ENCODE data around the gene CNKSR3.

CNKSR3 gene

DNA sequence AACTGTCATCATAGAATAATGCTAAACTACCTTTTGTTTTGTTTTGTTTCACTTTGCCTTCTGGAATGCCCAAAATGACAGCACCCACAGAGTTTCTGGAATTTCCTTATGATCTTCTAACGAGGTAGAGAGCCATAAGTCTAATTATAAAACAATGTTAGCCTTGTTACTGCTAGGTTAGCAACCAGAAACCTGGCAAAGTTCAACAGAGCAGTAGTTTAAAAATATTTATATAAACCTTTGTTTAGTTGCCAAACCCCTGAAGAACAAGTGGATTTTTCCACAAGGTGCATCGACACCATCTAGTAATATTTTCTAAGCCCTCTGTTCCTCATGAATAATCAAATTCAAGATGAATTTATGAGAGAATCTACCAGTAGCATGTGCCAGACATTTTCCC lies 126.3 kb downstream of the CNKSR3 start:
- TF ChIP-seq POLR2A (IDR thresholded peaks at IDR 0.05; ENCODE audit: low read depth, low read length) (no peak), POLR2AphosphoS5 (IDR thresholded peaks at IDR 0.05; ENCODE audit: low read depth, low read length) (no peak), TAF1 (IDR thresholded peaks at IDR 0.05; ENCODE audit: borderline replicate concordance, low read depth, low read length) (no peak)
- no peak for FAIRE-seq

DNA sequence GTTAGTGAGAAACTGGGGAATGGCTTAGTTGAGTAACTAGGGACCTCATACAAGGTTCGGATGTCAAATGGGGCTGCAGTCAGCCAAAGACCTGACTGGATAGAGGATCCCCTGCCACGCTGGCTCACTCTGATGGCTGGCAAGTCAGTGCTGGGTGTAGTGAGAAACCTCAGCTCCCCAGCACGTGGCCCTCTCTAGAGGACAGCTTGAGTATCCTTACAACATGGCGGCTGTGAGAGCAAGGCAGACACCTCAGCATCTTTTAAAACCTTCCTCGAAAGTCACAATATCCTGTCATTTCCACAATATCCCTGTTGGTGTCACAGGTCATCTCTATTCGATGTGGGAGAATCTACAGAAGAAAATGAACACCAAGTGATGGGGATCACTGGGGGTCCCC lies 127.2 kb downstream of the CNKSR3 start:
- FAIRE-seq (no peak), DNase-seq (ENCODE audit: insufficient read length) (no peak)
- TF ChIP-seq POLR2A (IDR thresholded peaks at IDR 0.05; ENCODE audit: low read depth, low read length): no peak
- TF ChIP-seq POLR2AphosphoS5 (IDR thresholded peaks at IDR 0.05; ENCODE audit: low read depth, low read length): no peak

More for the DNA sequence above, 126.3 kb downstream of the CNKSR3 start:
- no peak for DNase-seq (ENCODE audit: insufficient read length)

DNA sequence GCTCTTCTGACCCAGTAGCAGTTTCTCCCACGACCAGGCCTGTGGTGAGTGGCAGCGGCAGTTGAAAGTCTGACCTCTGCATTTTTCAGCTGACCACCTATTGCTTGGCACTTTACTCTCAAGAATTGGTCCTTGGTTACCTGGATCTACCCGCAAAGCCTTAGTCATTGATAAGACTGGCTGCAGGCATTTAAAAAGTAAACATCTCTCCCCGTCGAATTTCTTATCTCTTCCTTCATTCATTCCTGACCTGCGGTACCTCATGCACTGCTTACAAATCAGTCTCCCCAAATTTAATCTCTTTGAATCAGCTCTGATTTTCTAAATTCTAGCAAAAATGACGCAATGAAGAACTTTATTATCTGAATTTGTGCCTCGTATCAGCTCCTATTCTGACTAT lies 127.7 kb downstream of the CNKSR3 start:
- no peak for DNase-seq (ENCODE audit: insufficient read length)
- no peak for TF ChIP-seq POLR2AphosphoS5 (IDR thresholded peaks at IDR 0.05; ENCODE audit: low read depth, low read length)
- no peak for TF ChIP-seq POLR2A (IDR thresholded peaks at IDR 0.05; ENCODE audit: low read depth, low read length)
- no peak for TF ChIP-seq TAF1 (IDR thresholded peaks at IDR 0.05; ENCODE audit: borderline replicate concordance, low read depth, low read length)
- FAIRE-seq: no peak

DNA sequence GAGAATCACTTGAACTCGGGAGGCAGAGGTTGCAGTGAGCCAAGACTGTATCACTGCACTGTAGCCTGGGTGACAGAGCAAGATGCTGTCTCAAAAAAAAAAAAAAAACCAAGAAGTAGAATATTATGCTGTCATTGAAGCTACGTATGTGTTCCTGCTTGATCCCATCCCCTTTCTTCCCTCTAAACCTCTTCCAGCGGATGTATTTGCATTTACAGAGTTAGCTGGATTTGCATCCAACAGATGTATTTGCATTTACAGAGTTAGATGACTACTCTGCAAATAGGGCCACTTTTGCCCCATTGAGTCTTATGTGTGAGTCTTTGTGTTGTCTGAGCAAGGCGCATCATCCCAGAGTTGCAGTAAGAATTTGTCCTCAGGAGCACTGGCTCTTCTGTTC lies 128.9 kb downstream of the CNKSR3 start:
- TF ChIP-seq TAF1 (IDR thresholded peaks at IDR 0.05; ENCODE audit: borderline replicate concordance, low read depth, low read length) (no peak), POLR2A (IDR thresholded peaks at IDR 0.05; ENCODE audit: low read depth, low read length) (no peak), POLR2AphosphoS5 (IDR thresholded peaks at IDR 0.05; ENCODE audit: low read depth, low read length) (no peak)
- DNase-seq (ENCODE audit: insufficient read length) (no peak), FAIRE-seq (no peak)

DNA sequence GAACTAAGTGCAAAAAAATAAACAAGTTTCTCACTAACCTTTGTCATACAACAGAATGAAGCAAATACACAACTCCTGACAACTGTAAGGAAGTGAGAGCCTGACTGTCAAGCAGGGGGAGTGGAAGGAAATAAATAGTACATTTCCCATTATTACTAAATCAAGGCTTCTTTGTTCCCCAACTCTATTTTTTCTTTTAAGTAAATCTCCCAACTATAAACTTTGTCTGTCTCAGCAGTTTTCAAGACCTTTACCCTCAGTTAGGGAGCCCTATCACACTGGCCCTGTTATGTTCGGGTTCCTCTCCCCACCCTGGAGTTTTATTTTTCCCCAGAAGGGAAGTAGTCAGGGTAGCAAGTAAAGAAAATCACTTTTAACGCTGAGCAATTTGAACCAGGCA lies 129.7 kb downstream of the CNKSR3 start:
- no peak for TF ChIP-seq TAF1 (IDR thresholded peaks at IDR 0.05; ENCODE audit: borderline replicate concordance, low read depth, low read length)
- no peak for TF ChIP-seq POLR2AphosphoS5 (IDR thresholded peaks at IDR 0.05; ENCODE audit: low read depth, low read length)
- no peak for TF ChIP-seq POLR2A (IDR thresholded peaks at IDR 0.05; ENCODE audit: low read depth, low read length)
- FAIRE-seq (no peak), DNase-seq (ENCODE audit: insufficient read length) (no peak)

DNA sequence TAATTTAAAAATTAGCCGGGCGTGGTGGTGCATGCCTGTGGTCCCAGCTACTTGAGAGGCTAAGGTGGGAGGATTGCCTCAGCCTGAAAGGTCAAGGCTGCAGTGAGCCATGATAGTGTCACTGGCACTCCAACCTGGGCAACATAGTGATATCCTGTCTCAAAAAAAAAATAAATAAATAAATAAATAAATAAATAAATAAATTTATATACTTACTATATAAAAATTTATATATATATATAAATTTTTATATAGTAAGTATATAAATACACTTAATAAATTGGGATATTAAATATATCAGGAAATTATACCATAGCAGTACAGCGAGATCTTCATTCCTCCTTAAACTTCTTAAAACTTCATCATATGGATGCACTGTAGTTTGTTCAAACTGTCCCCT lies 130.9 kb downstream of the CNKSR3 start:
- no peak for FAIRE-seq
- no peak for TF ChIP-seq POLR2AphosphoS5 (IDR thresholded peaks at IDR 0.05; ENCODE audit: low read depth, low read length)
- TF ChIP-seq POLR2A (IDR thresholded peaks at IDR 0.05; ENCODE audit: low read depth, low read length): no peak
- no peak for TF ChIP-seq TAF1 (IDR thresholded peaks at IDR 0.05; ENCODE audit: borderline replicate concordance, low read depth, low read length)
- DNase-seq (ENCODE audit: insufficient read length): no peak

DNA sequence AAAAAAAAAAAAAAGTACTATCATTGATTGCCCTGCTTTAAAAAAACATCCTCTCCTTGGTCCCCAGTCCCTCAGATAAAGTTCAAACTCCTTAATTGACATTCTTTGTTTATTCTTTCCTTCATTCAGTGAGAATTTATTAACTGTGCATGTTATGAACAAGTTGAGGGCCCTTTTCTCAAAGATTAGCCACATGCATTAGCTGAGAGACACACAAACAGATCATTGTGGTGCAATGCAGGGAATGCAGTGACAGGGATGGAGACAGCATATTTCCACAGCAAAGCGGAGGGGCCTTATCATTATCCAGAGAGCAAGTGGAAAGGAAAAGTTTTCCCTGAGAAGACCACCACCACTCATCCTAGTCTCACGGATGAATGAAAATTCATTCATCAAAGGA lies 132.0 kb downstream of the CNKSR3 start:
- FAIRE-seq (no peak), DNase-seq (ENCODE audit: insufficient read length) (no peak)
- TF ChIP-seq TAF1 (IDR thresholded peaks at IDR 0.05; ENCODE audit: borderline replicate concordance, low read depth, low read length) (no peak), POLR2AphosphoS5 (IDR thresholded peaks at IDR 0.05; ENCODE audit: low read depth, low read length) (no peak), POLR2A (IDR thresholded peaks at IDR 0.05; ENCODE audit: low read depth, low read length) (no peak)

DNA sequence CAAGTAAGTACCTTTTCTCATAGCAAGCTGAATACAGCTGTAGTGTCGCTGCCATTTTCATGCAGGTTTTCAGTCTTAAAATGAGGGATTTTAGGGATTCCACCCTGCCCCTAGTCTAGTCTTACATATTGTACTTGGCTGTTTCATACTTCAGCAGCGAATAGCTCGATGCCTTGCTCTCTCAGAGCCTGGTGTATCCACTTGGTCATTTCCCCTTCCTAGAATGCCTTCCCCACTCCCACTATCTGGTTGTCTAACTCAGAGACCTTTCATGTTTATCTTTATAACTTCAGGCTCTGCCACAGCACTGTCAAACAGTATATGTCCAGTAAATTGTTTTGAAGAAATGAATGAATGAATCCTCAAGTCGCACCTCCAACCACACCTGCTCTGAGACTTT lies 132.8 kb downstream of the CNKSR3 start:
- DNase-seq (ENCODE audit: insufficient read length) (no peak), FAIRE-seq (no peak)
- TF ChIP-seq POLR2AphosphoS5 (IDR thresholded peaks at IDR 0.05; ENCODE audit: low read depth, low read length) (no peak), POLR2A (IDR thresholded peaks at IDR 0.05; ENCODE audit: low read depth, low read length) (no peak), TAF1 (IDR thresholded peaks at IDR 0.05; ENCODE audit: borderline replicate concordance, low read depth, low read length) (no peak)

DNA sequence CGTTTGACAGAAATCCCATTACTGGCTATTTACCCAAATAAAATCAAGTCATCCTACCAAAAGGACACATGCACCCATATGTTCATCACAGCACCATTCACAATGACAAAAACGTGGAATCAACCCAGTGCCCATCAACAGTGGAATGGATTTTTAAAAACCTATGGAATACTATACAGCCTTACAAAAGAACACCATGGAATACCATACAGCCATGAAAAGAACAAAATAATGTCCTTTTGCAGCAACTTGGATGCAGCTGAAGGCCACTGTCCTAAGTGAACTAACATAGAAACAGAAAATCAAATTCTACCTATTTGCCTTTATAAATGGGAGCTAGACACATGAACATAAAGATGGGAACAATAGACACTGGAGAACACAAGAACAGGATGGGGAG lies 136.5 kb downstream of the CNKSR3 start:
- no peak for TF ChIP-seq POLR2A (IDR thresholded peaks at IDR 0.05; ENCODE audit: low read depth, low read length)
- no peak for TF ChIP-seq POLR2AphosphoS5 (IDR thresholded peaks at IDR 0.05; ENCODE audit: low read depth, low read length)
- no peak for TF ChIP-seq TAF1 (IDR thresholded peaks at IDR 0.05; ENCODE audit: borderline replicate concordance, low read depth, low read length)
- DNase-seq (ENCODE audit: insufficient read length) (no peak), FAIRE-seq (no peak)

DNA sequence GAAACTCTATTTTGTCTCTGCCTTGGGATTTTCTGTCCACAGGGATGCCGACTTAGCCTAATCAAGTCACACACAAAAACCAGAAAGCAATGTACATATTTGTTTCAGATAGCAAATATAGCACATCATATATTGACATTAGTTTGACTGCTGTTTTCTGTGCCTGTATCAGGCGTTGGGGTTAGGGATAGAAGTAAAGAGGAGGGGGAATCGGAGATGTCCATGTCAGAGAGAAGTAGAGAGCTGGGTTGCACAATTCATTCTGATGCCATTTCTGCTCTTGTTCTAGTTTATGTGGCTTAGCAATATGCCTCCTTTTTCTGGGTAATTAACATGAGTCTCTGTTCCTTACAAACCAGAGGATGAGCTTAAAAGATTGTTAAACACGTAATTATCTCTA lies 139.2 kb downstream of the CNKSR3 start:
- DNase-seq (ENCODE audit: insufficient read length) (no peak), FAIRE-seq (no peak)
- no peak for TF ChIP-seq POLR2A (IDR thresholded peaks at IDR 0.05; ENCODE audit: low read depth, low read length)
- TF ChIP-seq POLR2AphosphoS5 (IDR thresholded peaks at IDR 0.05; ENCODE audit: low read depth, low read length): no peak

DNA sequence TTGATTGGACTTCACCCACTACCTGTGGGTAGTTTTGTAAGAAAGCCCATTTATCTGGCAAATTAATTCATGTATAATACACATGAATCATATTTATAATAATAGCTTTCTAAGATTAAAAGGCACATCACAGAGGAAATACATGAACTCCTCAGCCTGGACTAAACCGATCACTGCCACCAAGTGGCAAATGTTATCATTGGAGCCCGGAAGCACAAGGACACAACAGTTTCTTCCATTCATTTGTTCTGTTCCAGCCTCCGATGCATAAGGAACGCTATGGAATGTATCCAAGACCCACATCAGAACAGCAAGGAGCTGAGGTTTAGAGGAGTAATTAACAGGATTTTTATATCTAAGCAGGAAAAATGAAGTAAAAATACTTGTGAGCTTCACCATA lies 139.9 kb downstream of the CNKSR3 start:
- FAIRE-seq (no peak), DNase-seq (ENCODE audit: insufficient read length) (no peak)
- no peak for TF ChIP-seq TAF1 (IDR thresholded peaks at IDR 0.05; ENCODE audit: borderline replicate concordance, low read depth, low read length)

DNA sequence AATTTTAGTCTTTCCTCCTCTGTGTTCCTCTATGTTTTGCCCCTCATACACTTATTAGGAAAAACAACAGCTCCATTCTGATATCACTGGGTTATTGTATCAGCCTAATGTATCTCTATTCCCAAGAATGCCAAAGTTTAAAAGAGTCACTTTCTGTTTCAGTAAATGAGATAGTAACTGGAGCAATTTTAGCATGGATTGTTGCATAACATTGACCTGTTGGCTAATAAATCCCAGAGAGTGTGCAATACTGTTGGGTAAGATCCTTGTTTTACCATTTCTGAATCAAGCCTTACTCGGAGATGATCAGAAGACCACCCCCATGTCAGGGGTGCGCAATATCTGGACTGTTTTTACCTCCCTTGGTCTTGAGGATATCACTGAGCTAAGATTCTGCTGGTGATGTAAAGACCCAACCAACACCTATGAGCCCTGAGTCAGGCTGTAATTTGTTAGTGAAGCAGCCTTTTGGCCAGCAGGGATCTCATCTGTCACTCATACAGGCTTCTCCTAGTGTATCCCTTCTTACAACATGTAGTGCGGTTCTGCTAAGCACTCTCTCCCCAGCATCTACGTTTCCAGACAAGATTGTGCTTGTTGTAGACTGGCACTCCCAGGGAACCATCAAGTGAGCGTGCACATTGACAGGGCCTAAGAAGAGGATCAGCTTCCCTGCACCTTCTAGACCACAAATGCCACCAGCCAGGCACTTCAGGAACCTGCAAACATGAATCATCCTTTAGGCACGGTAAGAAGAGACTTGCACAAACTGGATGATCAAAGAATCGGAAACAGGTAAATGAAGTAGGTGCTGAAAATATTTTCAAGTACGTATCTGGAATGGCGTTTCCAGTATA lies 142.4 kb downstream of the CNKSR3 start:
- no peak for FAIRE-seq
- TF ChIP-seq TAF1 (IDR thresholded peaks at IDR 0.05; ENCODE audit: borderline replicate concordance, low read depth, low read length) (no peak), POLR2AphosphoS5 (IDR thresholded peaks at IDR 0.05; ENCODE audit: low read depth, low read length) (no peak), POLR2A (IDR thresholded peaks at IDR 0.05; ENCODE audit: low read depth, low read length) (no peak)
- DNase-seq (ENCODE audit: insufficient read length): no peak
